ENCODE results near the gene SAMD14.

- TF ChIP-seq EZH2 (IDR thresholded peaks at IDR 0.05; ENCODE audit: low read depth, unreplicated experiment), result peak; percentile 12
- no peak for TF ChIP-seq CTCF (conservative IDR thresholded peaks at IDR 0.05; ENCODE audit: low read depth in 2 of 2)
- no peak for TF ChIP-seq NANOG (IDR thresholded peaks at IDR 0.05; ENCODE audit: borderline replicate concordance)
- TF ChIP-seq, protein P1, sequence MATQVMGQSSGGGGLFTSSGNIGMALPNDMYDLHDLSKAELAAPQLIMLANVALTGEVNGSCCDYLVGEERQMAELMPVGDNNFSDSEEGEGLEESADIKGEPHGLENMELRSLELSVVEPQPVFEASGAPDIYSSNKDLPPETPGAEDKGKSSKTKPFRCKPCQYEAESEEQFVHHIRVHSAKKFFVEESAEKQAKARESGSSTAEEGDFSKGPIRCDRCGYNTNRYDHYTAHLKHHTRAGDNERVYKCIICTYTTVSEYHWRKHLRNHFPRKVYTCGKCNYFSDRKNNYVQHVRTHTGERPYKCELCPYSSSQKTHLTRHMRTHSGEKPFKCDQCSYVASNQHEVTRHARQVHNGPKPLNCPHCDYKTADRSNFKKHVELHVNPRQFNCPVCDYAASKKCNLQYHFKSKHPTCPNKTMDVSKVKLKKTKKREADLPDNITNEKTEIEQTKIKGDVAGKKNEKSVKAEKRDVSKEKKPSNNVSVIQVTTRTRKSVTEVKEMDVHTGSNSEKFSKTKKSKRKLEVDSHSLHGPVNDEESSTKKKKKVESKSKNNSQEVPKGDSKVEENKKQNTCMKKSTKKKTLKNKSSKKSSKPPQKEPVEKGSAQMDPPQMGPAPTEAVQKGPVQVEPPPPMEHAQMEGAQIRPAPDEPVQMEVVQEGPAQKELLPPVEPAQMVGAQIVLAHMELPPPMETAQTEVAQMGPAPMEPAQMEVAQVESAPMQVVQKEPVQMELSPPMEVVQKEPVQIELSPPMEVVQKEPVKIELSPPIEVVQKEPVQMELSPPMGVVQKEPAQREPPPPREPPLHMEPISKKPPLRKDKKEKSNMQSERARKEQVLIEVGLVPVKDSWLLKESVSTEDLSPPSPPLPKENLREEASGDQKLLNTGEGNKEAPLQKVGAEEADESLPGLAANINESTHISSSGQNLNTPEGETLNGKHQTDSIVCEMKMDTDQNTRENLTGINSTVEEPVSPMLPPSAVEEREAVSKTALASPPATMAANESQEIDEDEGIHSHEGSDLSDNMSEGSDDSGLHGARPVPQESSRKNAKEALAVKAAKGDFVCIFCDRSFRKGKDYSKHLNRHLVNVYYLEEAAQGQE (IDR thresholded peaks at IDR 0.05; ENCODE audit: unreplicated experiment), result no peak
- TF ChIP-seq EZH2phosphoT487 (IDR thresholded peaks at IDR 0.05; ENCODE audit: unreplicated experiment), result no peak
These were observed 1.3 kb downstream of the SAMD14 start for GRCh38 chr17:50128441-50129352.

Data from GM23338 (cell line).